RKO (cell line): ENCODE data around the gene SGCD.
"Not testable (repeated sequence)": the region's sequence is repeated elsewhere in the genome, so short reads cannot be mapped to it uniquely, and the experiment has no call there.

Experiments used
- DNase-seq: peaks from one replicate; pipeline ENCODE4 v3.0.0-alpha.2; 2016; ENCODE audit warnings: low spot score

SGCD gene

GRCh38 chr5:156570615-156571014 lies 243.7 kb downstream of the SGCD start:
- no peak for DNase-seq

GRCh38 chr5:156581725-156582124 lies 254.8 kb downstream of the SGCD start:
- no peak for DNase-seq

- DNase-seq, result no peak
Measured at GRCh38 chr5:156582193-156582598, 255.2 kb downstream of the SGCD start.

- no peak for DNase-seq
Measured at GRCh38 chr5:156584871-156585270, 257.9 kb downstream of the SGCD start.

DNA sequence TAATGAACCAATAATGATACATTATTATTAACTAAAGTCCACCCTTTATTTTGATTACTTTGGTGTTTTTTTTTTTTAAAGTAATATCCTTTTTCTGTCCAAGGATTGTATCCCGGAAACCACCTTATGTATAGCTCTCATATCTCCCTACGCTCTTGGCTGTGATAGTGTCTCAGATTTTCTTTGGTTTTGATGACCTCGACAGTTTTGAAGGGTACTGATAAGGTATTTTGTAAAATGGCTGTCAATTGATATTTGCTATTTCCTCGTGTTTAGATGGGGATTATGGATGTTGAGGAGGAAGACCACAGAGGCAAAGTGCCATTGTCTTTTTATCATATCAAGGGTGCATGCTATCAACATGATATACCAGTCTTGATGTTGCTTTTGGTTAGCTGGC lies 259.0 kb downstream of the SGCD start:
- no peak for DNase-seq

DNA sequence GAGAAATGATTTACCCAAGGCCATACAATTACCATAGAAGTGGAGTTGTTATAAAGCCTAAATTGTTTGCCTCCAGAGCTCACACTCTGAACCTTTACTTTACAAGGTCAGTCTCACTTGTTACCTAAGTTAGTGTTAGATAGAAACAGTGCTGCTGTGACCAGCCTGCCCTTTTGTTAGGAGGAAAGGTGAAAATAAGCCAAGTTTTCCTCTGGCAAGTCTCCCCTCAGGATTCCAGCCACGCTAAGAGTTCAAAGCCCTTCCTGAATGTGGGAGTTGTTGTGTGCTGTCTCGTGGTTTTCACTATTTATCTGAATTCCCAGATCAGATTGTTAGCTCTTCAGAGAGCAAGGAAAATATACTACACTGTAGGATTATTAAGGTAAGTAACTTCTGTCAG lies 260.0 kb downstream of the SGCD start:
- no peak for DNase-seq

GRCh38 chr5:156588306-156588705 lies 261.3 kb downstream of the SGCD start:
- DNase-seq, result no peak

DNA sequence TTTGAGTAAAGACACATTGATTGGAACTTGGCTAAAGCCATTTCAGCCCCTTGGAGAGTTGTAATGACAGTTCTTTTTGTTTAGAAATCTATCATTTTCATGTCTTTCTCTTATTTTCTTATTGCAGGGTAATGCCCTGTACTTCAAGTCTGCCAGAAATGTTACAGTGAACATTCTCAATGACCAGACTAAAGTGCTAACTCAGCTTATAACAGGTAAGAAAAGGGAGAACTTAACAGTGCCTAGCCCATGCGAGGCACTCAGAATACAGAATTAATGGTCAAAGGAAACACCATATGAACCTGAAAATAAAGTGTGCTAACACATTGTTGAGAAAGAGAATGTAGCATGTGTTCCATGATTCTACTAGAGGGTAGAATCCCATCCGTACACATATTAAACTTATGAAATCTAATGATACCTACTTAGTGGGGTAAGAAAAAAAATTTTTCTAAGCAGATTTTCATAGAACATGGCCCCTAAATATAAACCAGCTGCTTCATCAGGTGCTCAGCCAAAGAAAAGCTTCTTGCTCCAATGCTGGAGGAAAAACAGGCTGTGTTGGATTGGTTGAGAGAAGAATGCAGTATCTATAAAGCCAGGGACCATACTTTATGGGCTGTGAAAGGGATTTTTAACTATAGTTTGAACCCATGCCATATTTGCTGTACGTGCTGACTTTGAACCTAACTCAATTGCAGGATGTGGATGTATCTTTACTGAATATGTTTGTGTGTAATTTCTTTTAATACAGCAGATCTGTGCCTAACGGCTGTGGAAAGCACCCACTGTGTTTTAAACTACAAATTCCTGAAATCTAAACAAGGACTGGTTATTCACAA lies 262.4 kb downstream of the SGCD start:
- DNase-seq, result no peak

GRCh38 chr5:156589946-156590216 lies 262.9 kb downstream of the SGCD start:
- no peak for DNase-seq

DNA sequence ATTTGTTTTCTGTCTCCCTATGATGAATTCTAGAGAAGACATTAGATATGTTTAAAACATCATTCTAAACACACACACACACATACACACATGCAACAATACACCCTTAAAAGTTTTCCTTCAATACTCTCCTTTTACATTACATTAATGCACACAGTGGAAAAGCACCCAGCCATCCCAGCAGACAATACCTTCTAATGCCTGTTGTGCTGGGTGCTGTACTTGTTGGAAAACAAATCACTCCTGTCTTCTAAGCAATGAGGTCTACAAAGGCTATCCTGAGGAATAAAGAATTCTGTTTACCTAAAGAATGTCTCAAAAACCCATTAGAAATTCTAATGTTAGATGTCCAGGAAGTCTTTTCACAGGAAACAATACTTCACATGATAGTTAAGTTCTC lies 264.0 kb downstream of the SGCD start:
- no peak for DNase-seq

- DNase-seq, result no peak
Measured at GRCh38 chr5:156591631-156592030, 264.7 kb downstream of the SGCD start.

- no peak for DNase-seq
Measured at GRCh38 chr5:156593546-156593945, 266.6 kb downstream of the SGCD start.

GRCh38 chr5:156594406-156594805 lies 267.4 kb downstream of the SGCD start:
- no peak for DNase-seq

- no peak for DNase-seq
Measured at GRCh38 chr5:156595132-156595787, 268.3 kb downstream of the SGCD start.

GRCh38 chr5:156597276-156597675 lies 270.3 kb downstream of the SGCD start:
- no peak for DNase-seq

DNA sequence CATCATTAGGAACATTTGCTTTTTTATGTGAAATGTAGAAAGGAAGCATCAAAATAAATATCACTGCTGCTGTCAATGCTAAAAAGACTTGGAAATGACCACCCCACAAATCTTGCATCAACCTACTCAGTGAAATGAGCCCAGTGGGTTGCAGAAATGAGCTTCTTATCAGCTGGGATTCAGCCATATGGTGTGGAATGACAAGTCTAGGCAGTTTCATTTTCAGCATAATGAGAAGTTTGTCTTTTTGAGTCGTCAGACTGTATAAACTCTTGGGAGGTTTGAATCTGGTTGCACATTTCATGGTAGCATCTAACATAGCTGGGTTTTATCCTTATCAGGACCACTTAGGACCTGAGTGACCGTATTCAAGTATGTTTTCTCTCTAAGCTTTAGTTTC lies 272.0 kb downstream of the SGCD start:
- no peak for DNase-seq

DNA sequence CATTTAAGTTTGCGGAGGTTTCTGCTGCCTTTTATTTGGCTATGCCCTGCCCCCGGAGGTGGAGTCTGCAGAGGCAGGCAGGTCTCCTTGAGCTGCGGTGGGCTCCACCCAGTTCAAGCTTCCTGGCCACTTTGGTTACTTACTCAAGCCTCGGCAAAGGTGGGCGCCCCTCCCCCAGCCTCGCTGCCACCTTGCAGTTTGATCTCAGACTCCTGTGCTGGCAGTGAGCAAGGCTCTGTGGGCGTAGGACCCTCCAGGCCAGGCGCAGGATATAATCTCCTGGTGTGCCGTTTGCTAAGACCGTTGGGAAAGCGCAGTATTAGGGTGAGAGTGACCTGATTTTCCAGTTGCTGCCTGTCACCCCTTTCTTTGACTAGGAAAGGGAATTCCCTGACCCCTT lies 283.6 kb downstream of the SGCD start:
- DNase-seq, result not testable (repeated sequence)

DNA sequence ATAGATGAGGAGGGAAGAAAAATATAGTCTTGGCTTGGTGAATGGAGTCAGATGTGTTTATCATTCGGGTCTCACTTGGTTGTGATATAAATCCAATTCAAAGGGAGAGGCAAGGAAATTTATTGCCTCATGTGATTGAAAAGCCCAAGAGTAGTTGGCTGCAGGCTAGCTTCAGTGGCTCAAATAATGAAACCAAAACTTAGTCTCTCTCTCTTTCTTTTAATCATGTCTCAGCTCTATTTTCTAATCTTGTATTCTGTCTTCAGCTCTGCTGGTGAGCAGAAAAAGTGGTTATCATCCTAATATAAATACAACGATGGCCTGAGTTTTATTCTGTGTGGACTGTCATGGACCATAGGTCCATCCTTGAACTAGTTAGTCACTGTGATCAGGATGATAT lies 288.9 kb downstream of the SGCD start:
- no peak for DNase-seq

GRCh38 chr5:156617426-156617825 lies 290.5 kb downstream of the SGCD start:
- no peak for DNase-seq

GRCh38 chr5:156618601-156619000 lies 291.6 kb downstream of the SGCD start:
- DNase-seq, result no peak

GRCh38 chr5:156621719-156622118 lies 294.8 kb downstream of the SGCD start:
- no peak for DNase-seq

DNA sequence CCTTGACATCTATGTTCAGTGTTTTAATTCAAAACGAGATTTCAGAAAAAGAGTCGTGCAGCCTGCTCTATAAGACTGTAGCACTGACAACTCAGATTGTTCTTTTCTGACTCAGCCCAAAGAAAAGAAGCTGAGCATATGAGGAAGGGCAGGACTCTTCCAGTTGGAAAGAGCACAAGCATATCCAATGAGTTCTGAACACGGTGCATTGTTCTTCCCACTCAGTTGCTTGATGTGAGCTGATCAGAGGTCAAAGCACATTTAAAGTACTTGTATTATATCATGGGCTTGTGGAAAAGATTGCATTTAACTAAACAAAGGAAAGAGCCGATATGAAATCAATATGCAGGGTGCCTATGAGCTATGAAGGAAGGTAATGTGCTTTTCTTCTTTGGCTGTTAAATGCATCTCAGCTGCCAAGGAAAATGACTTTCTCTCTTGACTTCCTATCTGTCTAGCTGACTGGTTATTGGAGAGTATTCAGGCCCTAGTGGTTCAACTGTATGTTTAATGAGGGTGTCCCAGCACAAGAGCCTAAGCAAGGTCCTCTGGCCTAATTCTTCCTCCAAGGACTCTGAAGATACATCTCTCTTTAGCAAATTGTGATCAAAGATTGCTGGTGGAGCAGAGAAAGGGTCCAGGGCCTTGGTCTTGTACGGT lies 296.5 kb downstream of the SGCD start:
- DNase-seq, result no peak

DNA sequence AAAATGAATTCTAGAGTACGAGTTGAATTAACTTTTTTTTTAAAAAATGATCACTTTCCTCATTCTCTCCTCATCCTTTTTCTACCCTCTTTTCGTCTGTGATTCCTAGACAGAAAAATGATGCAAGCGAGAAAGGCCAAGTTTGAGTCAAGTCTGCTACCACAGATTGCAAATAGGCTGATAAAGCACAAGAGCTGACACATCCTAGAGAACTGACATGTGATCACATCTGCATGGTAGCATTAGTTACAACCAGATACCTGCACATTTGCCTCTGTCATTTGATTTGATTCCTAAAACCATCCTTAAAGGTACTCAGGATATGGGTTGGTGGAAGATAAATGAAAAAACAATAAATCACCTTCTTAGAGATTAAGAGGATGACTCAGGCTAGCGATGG lies 297.7 kb downstream of the SGCD start:
- DNase-seq, result no peak
